IMR-90 (cell line): ENCODE results near the gene SLC35A4. TPM values are rescaled to one million over a fixed set of nuclear protein-coding genes. Genes with fewer than 3 reads are reported as not detected.

Experiments used
- ATAC-seq: fragments of 200-7000 bp; cut with Tn5 transposase; 2 replicates; pipeline ENCODE4 v1.9.1; 2020; ENCODE audit warnings: low read depth, mild to moderate bottlenecking, moderate library complexity
- BruUV-seq: library from RNA; stranded (reverse); fragments of 400-500 nt; replicated peaks from 2 replicates; lab custom pipeline; 2021; lab: Mats Ljungman, UMichigan
- CTCF ChIA-PET: fragments of 300-600 bp; formaldehyde crosslinking; extraction: SDS; loops from one replicate; lab custom pipeline; 2021; ENCODE audit warnings: antibody characterized with exemption; lab: Yijun Ruan, JAX
- POLR2A ChIA-PET: fragments of 300-600 bp; sonication (Branson Sonifier 250); formaldehyde crosslinking; loops from one replicate; lab custom pipeline; 2022; ENCODE audit warnings: antibody characterized with exemption; ENCODE audit not compliant: unreplicated experiment; lab: Charles Lee
- DNase-seq: peaks from one replicate; pipeline ENCODE4 v3.0.0; 2013
- H2AFZ ChIP-seq: replicated peaks from 2 replicates; pipeline ENCODE3; 2013; ENCODE audit warnings: low read length, mild to moderate bottlenecking; ENCODE audit not compliant: poor library complexity
- H2AK5ac ChIP-seq: 2 replicates; pipeline ENCODE4 v1.6.1; 2013; ENCODE audit warnings: low read depth, low read length, inconsistent platforms
- H2AK9ac ChIP-seq: replicated peaks from 2 replicates; pipeline ENCODE3; 2013; ENCODE audit warnings: mild to moderate bottlenecking, low read depth, low read length, moderate library complexity; ENCODE audit not compliant: poor library complexity
- H2BK120ac ChIP-seq: 2 replicates; pipeline ENCODE4 v1.6.1; 2013; ENCODE audit warnings: low read depth, low read length, inconsistent platforms
- H2BK15ac ChIP-seq: 3 replicates; pipeline ENCODE4 v1.6.1; 2013; ENCODE audit warnings: low read depth, low read length, inconsistent platforms
- H2BK20ac ChIP-seq: 2 replicates; pipeline ENCODE4 v1.6.1; 2013; ENCODE audit warnings: low read depth, mild to moderate bottlenecking, inconsistent platforms, low read length, moderate library complexity
- H2BK5ac ChIP-seq: 2 replicates; pipeline ENCODE4 v1.6.1; 2013; ENCODE audit warnings: mild to moderate bottlenecking, low read depth, low read length, inconsistent platforms; ENCODE audit not compliant: poor library complexity, severe bottlenecking
- H3K14ac ChIP-seq: replicated peaks from 2 replicates; pipeline ENCODE4 v1.6.1; 2013; ENCODE audit warnings: low read depth, low read length, inconsistent platforms
- H3K18ac ChIP-seq: 2 replicates; pipeline ENCODE4 v1.6.1; 2013; ENCODE audit warnings: low read depth, low read length, control low read depth
- H3K23ac ChIP-seq: 2 replicates; pipeline ENCODE4 v1.6.1; 2013; ENCODE audit warnings: low read depth, low read length, inconsistent platforms
- H3K27ac ChIP-seq: 2 replicates; pipeline ENCODE4 v1.5.1; 2013; ENCODE audit warnings: mild to moderate bottlenecking, control low read depth, low read length; ENCODE audit not compliant: insufficient read depth
- H3K27me3 ChIP-seq: 2 replicates; pipeline ENCODE4 v1.6.1; 2013; ENCODE audit warnings: low read length; ENCODE audit not compliant: control insufficient read depth, insufficient read depth
- H3K36me3 ChIP-seq: 2 replicates; pipeline ENCODE4 v1.6.1; 2013; ENCODE audit warnings: low read length, mixed read lengths; ENCODE audit not compliant: control insufficient read depth, insufficient read depth
- H3K4ac ChIP-seq: 2 replicates; pipeline ENCODE4 v1.6.1; 2013; ENCODE audit warnings: low read depth, low read length, inconsistent platforms
- H3K4me1 ChIP-seq: 2 replicates; pipeline ENCODE4 v1.6.1; 2013; ENCODE audit warnings: low read length, mixed read lengths; ENCODE audit not compliant: control insufficient read depth, insufficient read depth
- H3K4me2 ChIP-seq: 2 replicates; pipeline ENCODE4 v1.6.1; 2013; ENCODE audit warnings: low read depth, mild to moderate bottlenecking, control low read depth, low read length, moderate library complexity
- H3K4me3 ChIP-seq: 2 replicates; pipeline ENCODE4 v1.5.1; 2013; ENCODE audit warnings: low read depth, mild to moderate bottlenecking, control low read depth, low read length, moderate library complexity; ENCODE audit not compliant: insufficient read depth
- H3K56ac ChIP-seq: 2 replicates; pipeline ENCODE4 v1.6.1; 2013; ENCODE audit warnings: low read length, inconsistent platforms; ENCODE audit not compliant: insufficient read depth; ENCODE audit errors: extremely low read depth
- H3K79me1 ChIP-seq, 2 experiments: 2 replicates each; pipeline ENCODE4 v1.6.1; 2013; ENCODE audit warnings: low read length in 2 of 2, inconsistent platforms in 1 of 2, low read depth in 1 of 2
- H3K9ac ChIP-seq: 2 replicates; pipeline ENCODE4 v1.6.1; 2013; ENCODE audit warnings: low read depth, low read length, control low read depth
- H3K9me1 ChIP-seq: 2 replicates; pipeline ENCODE4 v1.6.1; 2013; ENCODE audit warnings: low read length, inconsistent platforms; ENCODE audit not compliant: insufficient read depth
- H3K9me3 ChIP-seq: 2 replicates; pipeline ENCODE4 v1.6.1; 2013; ENCODE audit warnings: low read length; ENCODE audit not compliant: control insufficient read depth, insufficient read depth
- H4K20me1 ChIP-seq: 2 replicates; pipeline ENCODE4 v1.6.1; 2013; ENCODE audit warnings: low read length, inconsistent platforms; ENCODE audit not compliant: insufficient read depth
- H4K5ac ChIP-seq: 2 replicates; pipeline ENCODE4 v1.6.1; 2013; ENCODE audit warnings: mild to moderate bottlenecking, low read depth, low read length, control low read depth
- H4K8ac ChIP-seq, 2 experiments: 2 replicates each; pipeline ENCODE4 v1.6.1; 2013; ENCODE audit warnings: low read depth in 2 of 2, low read length in 2 of 2, control low read depth in 1 of 2, inconsistent platforms in 1 of 2
- H4K91ac ChIP-seq: 2 replicates; pipeline ENCODE4 v1.6.1; 2013; ENCODE audit warnings: low read depth, low read length, inconsistent platforms; ENCODE audit not compliant: insufficient read depth
- BHLHE40 ChIP-seq: fragments of 150-350 bp; IDR thresholded peaks from 2 replicates; pipeline ENCODE4 v1.6.1; 2016; ENCODE audit warnings: mild to moderate bottlenecking, low read depth, low read length
- CEBPB ChIP-seq: IDR thresholded peaks from 2 replicates; pipeline ENCODE4 v1.6.1; 2012; ENCODE audit warnings: low read depth, low read length, improper control_type of control experiment
- CHD1 ChIP-seq: IDR thresholded peaks from 2 replicates; pipeline ENCODE4 v1.6.1; 2012; ENCODE audit warnings: low read depth, low read length, improper control_type of control experiment
- CTCF ChIP-seq: conservative IDR thresholded peaks from 2 replicates; pipeline ENCODE4 v1.5.1; 2012; ENCODE audit warnings: mild to moderate bottlenecking, low read depth, low read length, improper control_type of control experiment
- ELK1 ChIP-seq: fragments of 150-350 bp; IDR thresholded peaks from 2 replicates; pipeline ENCODE4 v1.6.1; 2016; ENCODE audit warnings: low read depth, mild to moderate bottlenecking, low read length, moderate library complexity, borderline replicate concordance
- FOS ChIP-seq: fragments of 150-350 bp; IDR thresholded peaks from 2 replicates; pipeline ENCODE4 v1.6.1; 2016; ENCODE audit warnings: low read depth, low read length
- MAFK ChIP-seq: IDR thresholded peaks from 2 replicates; pipeline ENCODE4 v1.6.1; 2012; ENCODE audit warnings: low read depth, low read length, improper control_type of control experiment
- MAZ ChIP-seq: IDR thresholded peaks from 2 replicates; pipeline ENCODE4 v1.6.1; 2012; ENCODE audit warnings: low read depth, mild to moderate bottlenecking, low read length, improper control_type of control experiment, moderate library complexity, borderline replicate concordance
- MXI1 ChIP-seq: IDR thresholded peaks from 2 replicates; pipeline ENCODE4 v1.6.1; 2012; ENCODE audit warnings: low read depth, mild to moderate bottlenecking, low read length, moderate library complexity, borderline replicate concordance
- NFE2L2 ChIP-seq: fragments of 150-350 bp; IDR thresholded peaks from 2 replicates; pipeline ENCODE4 v1.6.1; 2016; ENCODE audit warnings: low read depth, mild to moderate bottlenecking, low read length
- POLR2A ChIP-seq: IDR thresholded peaks from 2 replicates; pipeline ENCODE4 v1.6.1; 2012; ENCODE audit warnings: mild to moderate bottlenecking, low read depth, low read length
- RAD21 ChIP-seq: IDR thresholded peaks from 2 replicates; pipeline ENCODE4 v1.6.1; 2012; ENCODE audit warnings: low read length, improper control_type of control experiment
- RCOR1 ChIP-seq: IDR thresholded peaks from 2 replicates; pipeline ENCODE4 v1.6.1; 2012; ENCODE audit warnings: mild to moderate bottlenecking, low read length, improper control_type of control experiment; ENCODE audit not compliant: insufficient replicate concordance
- RFX5 ChIP-seq: IDR thresholded peaks from 2 replicates; pipeline ENCODE4 v1.8.0; 2012; ENCODE audit warnings: low read depth, mild to moderate bottlenecking, low read length, moderate library complexity
- SMC3 ChIP-seq: fragments of 150-350 bp; IDR thresholded peaks from 2 replicates; pipeline ENCODE4 v1.6.1; 2016; ENCODE audit warnings: low read depth, mild to moderate bottlenecking, antibody characterized with exemption, low read length, moderate library complexity
- WGBS, 2 experiments: methylation state at CpG; one replicate each; pipeline versions ENCODE4 v1.1.5 to v1.1.7; 2013; ENCODE audit warnings: missing lambda C conversion rate in 2 of 2; ENCODE audit not compliant: insufficient read length in 1 of 2; ENCODE audit errors: extremely low coverage in 2 of 2; 5-methylcytosine and 5-hydroxymethylcytosine counted together
- dilution Hi-C: fragments of 300-500 bp; cut with HindIII; formaldehyde crosslinking; loops from one replicate; pipeline ENCODE4 v1.14.3; 2018; ENCODE audit warnings: low sequenced_read_pairs; ENCODE audit not compliant: unreplicated experiment
- in situ Hi-C: fragments of 300-500 bp; cut with MboI; formaldehyde crosslinking; loops from 3 replicates; pipeline ENCODE4 v1.14.3; 2019; ENCODE audit warnings: low sequenced_read_pairs, inconsistent platforms, mixed read lengths
- intact Hi-C: fragments of 100-400 bp; cut with micrococcal nuclease; formaldehyde crosslinking; loops from 2 replicates; pipeline ENCODE4 v1.10.0; 2022
- polyA plus RNA-seq, 3 experiments: library from polyadenylated mRNA; depleted of rRNA; stranded (reverse); fragments of >200 nt; gene quantifications; 2 replicates each; pipeline ENCODE4 v1.2.3, GENCODE V29; 2012; ENCODE audit warnings: low replicate concordance in 1 of 3
- total RNA-seq: library from RNA; depleted of rRNA; stranded (reverse); fragments of >200 nt; gene quantifications from 2 replicates; pipeline ENCODE4 v1.2.3, GENCODE V29; 2012
- TF ChIP-seq, protein P1 (sequence below): fragments of 150-350 bp; IDR thresholded peaks from 2 replicates; pipeline ENCODE4 v1.6.1; 2017; ENCODE audit warnings: mild to moderate bottlenecking, antibody characterized with exemption, low read length, low read depth

The SLC35A4 gene
- total and polyA plus RNA-seq, 2 of the 4 experiments (the other 2 are of a cell fraction): 19.2 to 66.4 TPM

DNA sequence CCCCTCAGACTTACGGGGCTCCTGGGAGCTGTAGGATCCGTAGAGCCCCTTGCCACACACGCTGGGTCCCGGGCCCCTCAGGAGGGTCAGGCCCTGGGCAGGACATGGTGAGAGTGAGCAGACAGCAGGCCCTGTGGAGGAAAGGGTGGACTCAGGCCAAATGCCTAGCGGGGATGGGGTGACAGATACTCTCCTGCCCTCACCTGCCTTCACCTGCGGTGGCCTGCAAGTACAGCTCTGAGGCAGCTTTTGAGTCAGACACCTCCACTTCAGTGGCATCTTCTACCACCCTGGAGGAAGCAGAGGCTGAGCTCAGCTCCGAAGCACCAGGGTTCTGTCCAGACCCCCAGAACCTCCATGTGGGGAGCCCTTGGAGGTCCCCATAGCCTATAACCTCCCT, 26.2 kb downstream of the SLC35A4 start:
- peaks cover 12% of the 10 kb centered on the region for H3K4me1 ChIP-seq
- DNase-seq (no peak), ATAC-seq (no peak)
- no peak overlapping the region for H4K91ac ChIP-seq
- no peak overlapping the region for H4K8ac ChIP-seq
- H3K79me1 ChIP-seq: no peaks in the 10 kb centered on the region
- dilution Hi-C loops (no loop called here), in situ Hi-C loops (no loop called here), intact Hi-C loops (no loop called here)
- H3K9me1 ChIP-seq: no peaks in the 10 kb centered on the region
- no peak overlapping the region for H3K4me3 ChIP-seq
- WGBS, 2 experiments: no CpG with 5 or more reads among the region's 7 CpGs
- H3K4ac ChIP-seq: 0 out of 2 replicates have a peak overlapping the region, but pooled peaks have one; percentile 50
- H4K20me1 ChIP-seq: no peaks in the 10 kb centered on the region
- no peaks in the 10 kb centered on the region for H3K9me3 ChIP-seq
- H3K36me3 ChIP-seq: no peaks in the 10 kb centered on the region
- no peak overlapping the region for H3K27ac ChIP-seq
- H2BK5ac ChIP-seq: no peak overlapping the region
- no peak overlapping the region for H3K18ac ChIP-seq
- no peak overlapping the region for H2AFZ ChIP-seq
- H2AK9ac ChIP-seq: peak overlapping the region; percentile 55
- H3K14ac ChIP-seq: no peak overlapping the region
- no peak overlapping the region for H2BK20ac ChIP-seq
- H2BK15ac ChIP-seq: no peak overlapping the region
- BruUV-seq: no TSS peak
- H4K5ac ChIP-seq: no peak overlapping the region
- no peaks in the 10 kb centered on the region; the same call in 1 of the 2 replicates for H3K27me3 ChIP-seq
- H3K56ac ChIP-seq: no peak overlapping the region
- ChIA-PET CTCF (interaction anchor here (1.1 kb wide), 1 partner anchor 13 kb away, joined by 4 read pairs; no protein-coding TSS in a partner anchor), POLR2A (no interaction called here)
- no peak overlapping the region for H3K9ac ChIP-seq
- H2BK120ac ChIP-seq: no peak overlapping the region
- TF ChIP-seq ELK1 (no peak), MAFK (no peak), CTCF (no peak), SMC3 (no peak), MAZ (no peak), BHLHE40 (no peak), CEBPB (no peak), FOS (no peak), POLR2A (no peak), RCOR1 (no peak), CHD1 (no peak), MXI1 (no peak), NFE2L2 (no peak), RFX5 (no peak), RAD21 (no peak)
- TF ChIP-seq, protein P1, sequence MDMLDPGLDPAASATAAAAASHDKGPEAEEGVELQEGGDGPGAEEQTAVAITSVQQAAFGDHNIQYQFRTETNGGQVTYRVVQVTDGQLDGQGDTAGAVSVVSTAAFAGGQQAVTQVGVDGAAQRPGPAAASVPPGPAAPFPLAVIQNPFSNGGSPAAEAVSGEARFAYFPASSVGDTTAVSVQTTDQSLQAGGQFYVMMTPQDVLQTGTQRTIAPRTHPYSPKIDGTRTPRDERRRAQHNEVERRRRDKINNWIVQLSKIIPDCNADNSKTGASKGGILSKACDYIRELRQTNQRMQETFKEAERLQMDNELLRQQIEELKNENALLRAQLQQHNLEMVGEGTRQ: no peak
- no peak overlapping the region for H3K23ac ChIP-seq
- H3K4me2 ChIP-seq: no peak overlapping the region
- H2AK5ac ChIP-seq: peak overlapping the region; percentile 67; the same call in 1 of the 2 replicates
